HG03108 (cell line): Measurements from ENCODE around the gene AFAP1L2.

ENCODE experiments used
- ATAC-seq: cut with Tn5 transposase; IDR thresholded peaks from one replicate; pipeline ENCODE4 v1.9.1; 2021; ENCODE audit warnings: moderate library complexity; ENCODE audit not compliant: unreplicated experiment

The AFAP1L2 gene

GRCh38 chr10:114246679-114247305 lies 157.5 kb downstream of the AFAP1L2 start:
- ATAC-seq: no peak

GRCh38 chr10:114245121-114245791 lies 159.0 kb downstream of the AFAP1L2 start:
- ATAC-seq: no peak
